GM19351 (cell line): ENCODE measurements around the gene CDKAL1.
"Not testable (repeated sequence)": the region's sequence is repeated elsewhere in the genome, so short reads cannot be mapped to it uniquely, and the experiment has no call there.

Source experiments
- ATAC-seq: cut with Tn5 transposase; IDR thresholded peaks from one replicate; pipeline ENCODE4 v1.9.1; 2021; ENCODE audit warnings: mild to moderate bottlenecking, moderate library complexity; ENCODE audit not compliant: unreplicated experiment

CDKAL1 gene

GRCh38 chr6:20632696-20633095, 98.4 kb downstream of the CDKAL1 start:
- no peak for ATAC-seq

- ATAC-seq, result no peak
These were observed 99.5 kb downstream of the CDKAL1 start for GRCh38 chr6:20633566-20634340.

- ATAC-seq, result no peak
These were observed 104.9 kb downstream of the CDKAL1 start for GRCh38 chr6:20639161-20639560.

GRCh38 chr6:20640181-20640580, 105.9 kb downstream of the CDKAL1 start:
- no peak for ATAC-seq

- ATAC-seq, result no peak
These were observed 108.2 kb downstream of the CDKAL1 start for GRCh38 chr6:20642441-20642840.

GRCh38 chr6:20644667-20645370, 110.6 kb downstream of the CDKAL1 start:
- ATAC-seq, result no peak

GRCh38 chr6:20645572-20645971, 111.3 kb downstream of the CDKAL1 start:
- ATAC-seq, result not testable (repeated sequence)

- ATAC-seq, result no peak
These were observed 113.3 kb downstream of the CDKAL1 start for GRCh38 chr6:20647585-20647984.

GRCh38 chr6:20649696-20650470, 115.6 kb downstream of the CDKAL1 start:
- not testable (repeated sequence) for ATAC-seq

GRCh38 chr6:20652299-20653084, 118.2 kb downstream of the CDKAL1 start:
- no peak for ATAC-seq

GRCh38 chr6:20653085-20653479, 118.8 kb downstream of the CDKAL1 start:
- ATAC-seq, result no peak

- ATAC-seq, result no peak
These were observed 121.1 kb downstream of the CDKAL1 start for GRCh38 chr6:20655317-20655716.

- no peak for ATAC-seq
These were observed 123.1 kb downstream of the CDKAL1 start for GRCh38 chr6:20657274-20657800.

GRCh38 chr6:20658053-20658452, 123.8 kb downstream of the CDKAL1 start:
- no peak for ATAC-seq

- ATAC-seq, result no peak
These were observed 124.3 kb downstream of the CDKAL1 start for GRCh38 chr6:20658516-20658915.

- ATAC-seq, result no peak
These were observed 126.3 kb downstream of the CDKAL1 start for GRCh38 chr6:20660534-20660933.

GRCh38 chr6:20661721-20662120, 127.5 kb downstream of the CDKAL1 start:
- ATAC-seq, result no peak

GRCh38 chr6:20664250-20664649, 130.0 kb downstream of the CDKAL1 start:
- no peak for ATAC-seq

GRCh38 chr6:20665290-20665689, 131.0 kb downstream of the CDKAL1 start:
- no peak for ATAC-seq

- peak; percentile 96 for ATAC-seq
These were observed 135.5 kb downstream of the CDKAL1 start for GRCh38 chr6:20669571-20670314.
